CD4-positive, alpha-beta T cell (primary cell): Measurements from ENCODE around the gene REC114. TPM values are rescaled to one million over a fixed set of nuclear protein-coding genes. Genes with fewer than 3 reads are reported as not detected.

Experiments
- ATAC-seq: fragments of 200-7000 bp; cut with Tn5 transposase; one replicate; pipeline ENCODE4 v1.10.0; 2022; ENCODE audit warnings: mild to moderate bottlenecking; ENCODE audit not compliant: poor library complexity
- CTCF ChIA-PET: fragments of 350-600 bp; sonication (Branson Sonifier 250); formaldehyde crosslinking; loops from one replicate; lab custom pipeline; 2021; ENCODE audit warnings: antibody characterized with exemption, inconsistent platforms; lab: Charles Lee
- POLR2A ChIA-PET: fragments of 350-600 bp; sonication (Branson Sonifier 250); formaldehyde crosslinking; loops from one replicate; lab custom pipeline; 2021; ENCODE audit warnings: antibody characterized with exemption, inconsistent platforms; lab: Charles Lee
- DNase-seq, 14 experiments: peaks; one replicate each; pipeline ENCODE4 v3.0.0-alpha.2; 2013 to 2020; ENCODE audit warnings: mixed read lengths in 2 of 14
- H3K27ac ChIP-seq, 2 donors: one replicate each; pipeline versions ENCODE4 v1.5.1 to v1.7.0; 2013; ENCODE audit warnings: low read length in 2 of 2, low read depth in 1 of 2, mild to moderate bottlenecking in 1 of 2
- H3K27me3 ChIP-seq, 2 experiments: 1 replicate in 1 of 2; 2 replicates in 1 of 2; pipeline versions ENCODE4 v1.6.1 to v1.7.0; 2013; ENCODE audit warnings: low read length in 2 of 2, control low read depth in 1 of 2, mild to moderate bottlenecking in 1 of 2, moderate library complexity in 1 of 2; ENCODE audit not compliant: insufficient read depth in 2 of 2, control insufficient read depth in 1 of 2
- H3K36me3 ChIP-seq: one replicate; pipeline ENCODE4 v1.6.1; 2013; ENCODE audit warnings: low read length, control low read depth; ENCODE audit not compliant: insufficient read depth
- H3K4me1 ChIP-seq: one replicate; pipeline ENCODE4 v1.6.1; 2013; ENCODE audit warnings: low read length, control low read depth; ENCODE audit not compliant: insufficient read depth
- H3K4me3 ChIP-seq: one replicate; pipeline ENCODE4 v1.5.1; 2013; ENCODE audit warnings: mild to moderate bottlenecking, low read length, moderate library complexity
- H3K9me3 ChIP-seq, 2 experiments: 1 replicate in 1 of 2; 2 replicates in 1 of 2; pipeline versions ENCODE4 v1.6.1 to v1.7.0; 2013; ENCODE audit warnings: low read length in 2 of 2, mild to moderate bottlenecking in 2 of 2, control low read depth in 1 of 2, moderate library complexity in 1 of 2; ENCODE audit not compliant: control insufficient read depth in 1 of 2, insufficient read depth in 1 of 2
- H3K27ac Mint-ChIP-seq: one replicate; pipeline ENCODE4 v1.8.0; 2020; ENCODE audit warnings: mixed read lengths
- H3K27me3 Mint-ChIP-seq: one replicate; pipeline ENCODE4 v1.8.0; 2021; ENCODE audit warnings: mixed read lengths
- H3K36me3 Mint-ChIP-seq: one replicate; pipeline ENCODE4 v1.8.0; 2021; ENCODE audit warnings: low read depth, mixed read lengths
- H3K4me1 Mint-ChIP-seq: one replicate; pipeline ENCODE4 v1.8.0; 2021; ENCODE audit warnings: low read depth, mixed read lengths
- H3K4me3 Mint-ChIP-seq: one replicate; pipeline ENCODE4 v1.8.0; 2020; ENCODE audit warnings: mild to moderate bottlenecking, mixed read lengths
- H3K9me3 Mint-ChIP-seq: one replicate; pipeline ENCODE4 v1.8.0; 2020; ENCODE audit warnings: mixed read lengths
- intact Hi-C, 2 experiments: fragments of 100-400 bp; cut with DNase I in 1 of 2; cut with micrococcal nuclease in 1 of 2; formaldehyde crosslinking; loops; one replicate each; pipeline versions ENCODE4 v1.15.1 to v1.9.0; 2023 to 2025; cut with DNase I, micrococcal nuclease
- total RNA-seq, 174 experiments: library from RNA in 2 of 174; stranded (reverse) in 2 of 174; gene quantifications; one replicate each; pipeline ENCODE4 v1.2.3 and lab custom pipeline; 2021 to 2026
- TF ChIP-seq, protein P1 (sequence below): fragments of 200-600 bp; IDR thresholded peaks from one replicate; pipeline ENCODE4 v1.8.0; 2022; ENCODE audit warnings: antibody characterized with exemption, mild to moderate bottlenecking

The REC114 gene
- total RNA-seq, 2 experiments from 2014 or later = not detected

- intact Hi-C loops = no loop called here
- peaks cover 0 to 8% of the 10 kb centered on the region in 2 experiments for H3K27me3 ChIP-seq
- H3K27me3 Mint-ChIP-seq = peaks cover 47% of the 10 kb centered on the region
- no peak overlapping the region for H3K4me3 Mint-ChIP-seq
- H3K9me3 ChIP-seq = peaks cover 0 to 2% of the 10 kb centered on the region in 2 experiments
- H3K27ac ChIP-seq = no peak overlapping the region
- no peaks in the 10 kb centered on the region for H3K36me3 Mint-ChIP-seq
- no peak for DNase-seq
- no peak for ATAC-seq
- H3K9me3 Mint-ChIP-seq = no peaks in the 10 kb centered on the region
- ChIA-PET CTCF (no interaction called here), POLR2A (no interaction called here)
- no peaks in the 10 kb centered on the region for H3K4me1 ChIP-seq
- no peak overlapping the region for H3K27ac Mint-ChIP-seq
- no peaks in the 10 kb centered on the region for H3K36me3 ChIP-seq
- no peak overlapping the region for H3K4me3 ChIP-seq
- no peaks in the 10 kb centered on the region for H3K4me1 Mint-ChIP-seq
- TF ChIP-seq, protein P1, sequence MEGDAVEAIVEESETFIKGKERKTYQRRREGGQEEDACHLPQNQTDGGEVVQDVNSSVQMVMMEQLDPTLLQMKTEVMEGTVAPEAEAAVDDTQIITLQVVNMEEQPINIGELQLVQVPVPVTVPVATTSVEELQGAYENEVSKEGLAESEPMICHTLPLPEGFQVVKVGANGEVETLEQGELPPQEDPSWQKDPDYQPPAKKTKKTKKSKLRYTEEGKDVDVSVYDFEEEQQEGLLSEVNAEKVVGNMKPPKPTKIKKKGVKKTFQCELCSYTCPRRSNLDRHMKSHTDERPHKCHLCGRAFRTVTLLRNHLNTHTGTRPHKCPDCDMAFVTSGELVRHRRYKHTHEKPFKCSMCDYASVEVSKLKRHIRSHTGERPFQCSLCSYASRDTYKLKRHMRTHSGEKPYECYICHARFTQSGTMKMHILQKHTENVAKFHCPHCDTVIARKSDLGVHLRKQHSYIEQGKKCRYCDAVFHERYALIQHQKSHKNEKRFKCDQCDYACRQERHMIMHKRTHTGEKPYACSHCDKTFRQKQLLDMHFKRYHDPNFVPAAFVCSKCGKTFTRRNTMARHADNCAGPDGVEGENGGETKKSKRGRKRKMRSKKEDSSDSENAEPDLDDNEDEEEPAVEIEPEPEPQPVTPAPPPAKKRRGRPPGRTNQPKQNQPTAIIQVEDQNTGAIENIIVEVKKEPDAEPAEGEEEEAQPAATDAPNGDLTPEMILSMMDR = no peak
Observed at GRCh38 chr15:73436613-73437012, 6.4 kb upstream of the REC114 start.

GRCh38 chr15:73437543-73438109, 5.3 kb upstream of the REC114 start:
- Histone ChIP-seq H3K9me3 (peaks cover 0 to 6% of the 10 kb centered on the region in 2 experiments), H3K27ac (no peak overlapping the region), H3K4me1 (no peaks in the 10 kb centered on the region), H3K27me3 (peaks cover 0 to 8% of the 10 kb centered on the region in 2 experiments), H3K36me3 (no peaks in the 10 kb centered on the region), H3K4me3 (no peak overlapping the region)
- TF ChIP-seq, protein P1 = no peak
- Mint-ChIP-seq H3K9me3 (no peaks in the 10 kb centered on the region), H3K27me3 (peaks cover 44% of the 10 kb centered on the region), H3K4me3 (no peak overlapping the region), H3K4me1 (no peaks in the 10 kb centered on the region), H3K27ac (no peak overlapping the region), H3K36me3 (no peaks in the 10 kb centered on the region)
- ChIA-PET CTCF (no interaction called here), POLR2A (no interaction called here)
- intact Hi-C loops = no loop called here
- ATAC-seq (no peak), DNase-seq (no peak)

- peaks cover 44% of the 10 kb centered on the region for H3K27me3 Mint-ChIP-seq
- ChIA-PET CTCF (no interaction called here), POLR2A (no interaction called here)
- no peaks in the 10 kb centered on the region for H3K4me1 Mint-ChIP-seq
- H3K9me3 ChIP-seq = peaks cover 0 to 13% of the 10 kb centered on the region in 2 experiments
- intact Hi-C loops = no loop called here
- no peak overlapping the region for H3K4me3 ChIP-seq
- TF ChIP-seq, protein P1 = no peak
- H3K36me3 ChIP-seq = no peaks in the 10 kb centered on the region
- ATAC-seq (no peak), DNase-seq (no peak)
- peaks cover 0 to 8% of the 10 kb centered on the region in 2 experiments for H3K27me3 ChIP-seq
- H3K9me3 Mint-ChIP-seq = no peaks in the 10 kb centered on the region
- H3K4me1 ChIP-seq = no peaks in the 10 kb centered on the region
- no peak overlapping the region for H3K27ac Mint-ChIP-seq
- H3K27ac ChIP-seq = no peak overlapping the region
- H3K4me3 Mint-ChIP-seq = no peak overlapping the region
- no peaks in the 10 kb centered on the region for H3K36me3 Mint-ChIP-seq
Observed at GRCh38 chr15:73438651-73439050, 4.3 kb upstream of the REC114 start.
